Measurements from ENCODE around the gene CTNNBIP1. TPM values are rescaled to one million over a fixed set of nuclear protein-coding genes. Genes with fewer than 3 reads are reported as not detected.

The CTNNBIP1 gene
- total and polyA plus RNA-seq, 2 donors (not counting 3 experiments of a cell fraction or from before 2014, with no cell fraction given), result 26.6 to 31.7 TPM

GRCh38 chr1:9888886-9889285 is 21.2 kb downstream of the CTNNBIP1 start:
- Histone ChIP-seq H3K9me1 (replicated peaks; ENCODE audit: control insufficient read depth, extremely low read depth, insufficient read depth, low read length) (no peaks in the 10 kb centered on the region), H3K9me3 (replicated peaks; ENCODE audit: control insufficient read depth, insufficient read depth, low read length) (no peaks in the 10 kb centered on the region), H3K9ac (replicated peaks; ENCODE audit: extremely low read depth, insufficient read depth, low read length) (no peak overlapping the region), H3K4me2 (ENCODE audit: insufficient read depth, low read length) (no peak overlapping the region), H3K79me2 (ENCODE audit: control insufficient read depth, insufficient read depth, low read length) (no peaks in the 10 kb centered on the region), H3K27me3 (ENCODE audit: control insufficient read depth in 2 of 2, insufficient read depth in 2 of 2, low read length in 2 of 2) (no peaks in the 10 kb centered on the region), H3K4me1 (ENCODE audit: control insufficient read depth, extremely low read depth, insufficient read depth, low read length) (peaks cover 41% of the 10 kb centered on the region), H4K20me1 (replicated peaks; ENCODE audit: control insufficient read depth, extremely low read depth, insufficient read depth, low read length) (no peaks in the 10 kb centered on the region), H3K27ac (ENCODE audit: insufficient read depth, low read depth, low read length) (no peak overlapping the region), H2AFZ (ENCODE audit: low read depth, low read length) (no peak overlapping the region), H3K4me3 (replicated peaks in 1 of 3; ENCODE audit: insufficient read depth in 1 of 3, low read depth in 1 of 3, low read length in 3 of 3) (no peak overlapping the region), H3K36me3 (ENCODE audit: control insufficient read depth in 2 of 2, extremely low read depth in 1 of 2, insufficient read depth in 2 of 2, low read length in 2 of 2) (no peaks in the 10 kb centered on the region)
- CTCF ChIA-PET, result interaction anchor here (1.0 kb wide), 1 partner anchor 18 kb away, joined by 3 read pairs; no protein-coding TSS in a partner anchor
- POLR2A ChIA-PET, result no interaction called here
- dilution Hi-C loops (cut with MboI; ENCODE audit: extremely low pct_ligation_motif_present, low sequenced_read_pairs), result no loop called here
- TF ChIP-seq FOS (IDR thresholded peaks at IDR 0.05; ENCODE audit: borderline replicate concordance, insufficient read depth, low read length) (no peak), POLR2A (IDR thresholded peaks at IDR 0.05; ENCODE audit: low read depth, low read length) (no peak), GATA2 (IDR thresholded peaks at IDR 0.05; ENCODE audit: insufficient read depth, insufficient read length, low read depth, low read length) (no peak), JUN (IDR thresholded peaks at IDR 0.05; ENCODE audit: borderline replicate concordance, insufficient read depth, insufficient read length, low read depth) (no peak), CTCF (IDR thresholded peaks at IDR 0.05; ENCODE audit: extremely low read depth in 1 of 2, insufficient read depth in 1 of 2, low read depth in 1 of 2, low read length in 2 of 2) (no peak), MYC (IDR thresholded peaks at IDR 0.05; ENCODE audit: low read depth, low read length) (no peak)
- TF ChIP-seq, protein P1, sequence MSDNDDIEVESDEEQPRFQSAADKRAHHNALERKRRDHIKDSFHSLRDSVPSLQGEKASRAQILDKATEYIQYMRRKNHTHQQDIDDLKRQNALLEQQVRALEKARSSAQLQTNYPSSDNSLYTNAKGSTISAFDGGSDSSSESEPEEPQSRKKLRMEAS (IDR thresholded peaks at IDR 0.05; ENCODE audit: insufficient read depth, insufficient read length), result no peak
- DNase-seq (ENCODE audit: low read depth, low spot score) (no peak), FAIRE-seq (no peak)
- BruUV-seq (replicated peaks), result no TSS peak
- intact Hi-C loops (cut with micrococcal nuclease), result no loop called here
